CD14-positive monocyte (primary cell): ENCODE results near the gene TGIF2. TPM values are rescaled to one million over a fixed set of nuclear protein-coding genes. Genes with fewer than 3 reads are reported as not detected.

Experiments
- DNase-seq, 3 donors: peaks; one replicate each; pipeline ENCODE4 v3.0.0-alpha.2; 2011 to 2022
- H2AFZ ChIP-seq: 2 replicates; pipeline ENCODE4 v1.6.0; 2012; ENCODE audit warnings: mild to moderate bottlenecking, low read depth, low read length, inconsistent platforms; ENCODE audit not compliant: insufficient read depth, poor library complexity, severe bottlenecking
- H3K27ac ChIP-seq, 2 donors: 1 replicate in 1 of 2; 2 replicates in 1 of 2; pipeline ENCODE4 v1.5.1; 2012 to 2013; ENCODE audit warnings: low read length in 2 of 2, control low read depth in 1 of 2, inconsistent platforms in 1 of 2, low read depth in 1 of 2, mild to moderate bottlenecking in 1 of 2
- H3K27me3 ChIP-seq, 2 donors: one replicate each; pipeline versions ENCODE4 v1.6.0 to v1.6.1; 2011 to 2013; ENCODE audit warnings: low read length in 2 of 2; ENCODE audit not compliant: control insufficient read depth in 2 of 2, insufficient read depth in 2 of 2
- H3K36me3 ChIP-seq, 2 donors: replicated peaks in 1 of 2; 1 replicate in 1 of 2; 2 replicates in 1 of 2; pipeline versions ENCODE4 v1.5.1 to v1.6.1; 2012 to 2013; ENCODE audit warnings: low read length in 2 of 2, control low read depth in 1 of 2, inconsistent platforms in 1 of 2, mild to moderate bottlenecking in 1 of 2; ENCODE audit not compliant: insufficient read depth in 2 of 2, control insufficient read depth in 1 of 2
- H3K4me1 ChIP-seq, 2 donors: 1 replicate in 1 of 2; 2 replicates in 1 of 2; pipeline versions ENCODE4 v1.5.1 to v1.6.1; 2012 to 2013; ENCODE audit warnings: low read length in 2 of 2, control low read depth in 1 of 2, inconsistent platforms in 1 of 2, mild to moderate bottlenecking in 1 of 2, moderate library complexity in 1 of 2; ENCODE audit not compliant: insufficient read depth in 2 of 2, control insufficient read depth in 1 of 2
- H3K4me2 ChIP-seq: replicated peaks from 2 replicates; pipeline ENCODE3; 2012; ENCODE audit warnings: low read length, moderate library complexity, mild to moderate bottlenecking; ENCODE audit not compliant: poor library complexity, severe bottlenecking; ENCODE audit errors: extremely low read depth
- H3K4me3 ChIP-seq, 3 experiments: fragments of 200-600 bp in 1 of 3; sonication (generic) in 1 of 3; replicated peaks in 1 of 3; 1 replicate in 2 of 3; 2 replicates in 1 of 3; pipeline ENCODE4 v1.5.1; 2011 to 2013; ENCODE audit warnings: low read length in 3 of 3, mild to moderate bottlenecking in 3 of 3, control low read depth in 2 of 3, low read depth in 2 of 3, inconsistent platforms in 1 of 3, moderate library complexity in 1 of 3
- H3K79me2 ChIP-seq: 2 replicates; pipeline ENCODE4 v1.6.0; 2012; ENCODE audit warnings: mild to moderate bottlenecking, control low read depth, inconsistent platforms, low read length, moderate library complexity; ENCODE audit not compliant: insufficient read depth
- H3K9ac ChIP-seq: 2 replicates; pipeline ENCODE4 v1.6.0; 2017; ENCODE audit warnings: low read length, mild to moderate bottlenecking; ENCODE audit not compliant: insufficient read depth, poor library complexity, severe bottlenecking
- H3K9me3 ChIP-seq, 2 donors: replicated peaks in 1 of 2; 1 replicate in 1 of 2; 2 replicates in 1 of 2; pipeline versions ENCODE4 v1.5.1 to v1.6.1; 2012 to 2013; ENCODE audit warnings: low read length in 2 of 2, control low read depth in 1 of 2; ENCODE audit not compliant: control insufficient read depth in 1 of 2, insufficient read depth in 1 of 2
- H4K20me1 ChIP-seq: 2 replicates; pipeline ENCODE4 v1.6.0; 2012; ENCODE audit warnings: mild to moderate bottlenecking, low read length, control low read depth, moderate library complexity; ENCODE audit not compliant: insufficient read depth
- H3K27ac Mint-ChIP-seq, 7 donors: one replicate each; pipeline ENCODE4 v1.8.0; 2020; ENCODE audit warnings: mild to moderate bottlenecking in 7 of 7, mixed read lengths in 7 of 7, moderate library complexity in 6 of 7, inconsistent platforms in 2 of 7
- H3K27me3 Mint-ChIP-seq, 3 donors: one replicate each; pipeline ENCODE4 v1.8.0; 2021 to 2022; ENCODE audit warnings: low read depth in 3 of 3, mild to moderate bottlenecking in 3 of 3, mixed read lengths in 3 of 3, moderate library complexity in 3 of 3, inconsistent platforms in 1 of 3
- H3K36me3 Mint-ChIP-seq, 2 donors: one replicate each; pipeline ENCODE4 v1.8.0; 2020; ENCODE audit warnings: mixed read lengths in 2 of 2, inconsistent platforms in 1 of 2, mild to moderate bottlenecking in 1 of 2
- H3K4me1 Mint-ChIP-seq: one replicate; pipeline ENCODE4 v1.8.0; 2020; ENCODE audit warnings: mild to moderate bottlenecking, mixed read lengths
- H3K4me3 Mint-ChIP-seq, 2 donors: one replicate each; pipeline ENCODE4 v1.8.0; 2020; ENCODE audit warnings: mild to moderate bottlenecking in 2 of 2, mixed read lengths in 2 of 2, moderate library complexity in 1 of 2
- H3K9me3 Mint-ChIP-seq, 7 donors: one replicate each; pipeline ENCODE4 v1.8.0; 2020 to 2022; ENCODE audit warnings: mixed read lengths in 7 of 7, mild to moderate bottlenecking in 6 of 7, moderate library complexity in 6 of 7, inconsistent platforms in 2 of 7
- WGBS: methylation state at CpG from one replicate; pipeline ENCODE4 v1.1.5; 2013; ENCODE audit warnings: missing lambda C conversion rate; ENCODE audit not compliant: insufficient coverage; 5-methylcytosine and 5-hydroxymethylcytosine counted together
- intact Hi-C, 2 donors: fragments of 100-400 bp; cut with micrococcal nuclease; formaldehyde crosslinking; loops; one replicate each; pipeline versions ENCODE4 v1.15.0 to v1.15.1; 2023
- polyA plus RNA-seq, 3 donors: library from polyadenylated mRNA; depleted of rRNA in 1 of 3; unstranded in 2 of 3; stranded (reverse) in 1 of 3; fragments of 300-500 nt in 2 of 3; fragments of >200 nt in 1 of 3; fragmentation: Illumina TruSeq in 2 of 3; gene quantifications; 1 replicate in 2 of 3; 2 replicates in 1 of 3; pipeline ENCODE4 v1.2.3, GENCODE V29; 2012 to 2021
- TF ChIP-seq, protein P1 (sequence below): fragments of 200-600 bp; IDR thresholded peaks from one replicate; pipeline ENCODE4 v1.8.0; 2022; ENCODE audit warnings: antibody characterized with exemption, mild to moderate bottlenecking

The TGIF2 gene
- polyA plus RNA-seq, 3 donors: 11.0 to 15.9 (median 12.2) TPM

GRCh38 chr20:36576081-36576445 is 2.7 kb downstream of the TGIF2 start:
- intact Hi-C loops: no loop called here
- H3K9ac ChIP-seq: no peak overlapping the region
- peaks cover 34% of the 10 kb centered on the region for H3K4me1 Mint-ChIP-seq

GRCh38 chr20:36578356-36579041 is 5.1 kb downstream of the TGIF2 start:
- TF ChIP-seq, protein P1, sequence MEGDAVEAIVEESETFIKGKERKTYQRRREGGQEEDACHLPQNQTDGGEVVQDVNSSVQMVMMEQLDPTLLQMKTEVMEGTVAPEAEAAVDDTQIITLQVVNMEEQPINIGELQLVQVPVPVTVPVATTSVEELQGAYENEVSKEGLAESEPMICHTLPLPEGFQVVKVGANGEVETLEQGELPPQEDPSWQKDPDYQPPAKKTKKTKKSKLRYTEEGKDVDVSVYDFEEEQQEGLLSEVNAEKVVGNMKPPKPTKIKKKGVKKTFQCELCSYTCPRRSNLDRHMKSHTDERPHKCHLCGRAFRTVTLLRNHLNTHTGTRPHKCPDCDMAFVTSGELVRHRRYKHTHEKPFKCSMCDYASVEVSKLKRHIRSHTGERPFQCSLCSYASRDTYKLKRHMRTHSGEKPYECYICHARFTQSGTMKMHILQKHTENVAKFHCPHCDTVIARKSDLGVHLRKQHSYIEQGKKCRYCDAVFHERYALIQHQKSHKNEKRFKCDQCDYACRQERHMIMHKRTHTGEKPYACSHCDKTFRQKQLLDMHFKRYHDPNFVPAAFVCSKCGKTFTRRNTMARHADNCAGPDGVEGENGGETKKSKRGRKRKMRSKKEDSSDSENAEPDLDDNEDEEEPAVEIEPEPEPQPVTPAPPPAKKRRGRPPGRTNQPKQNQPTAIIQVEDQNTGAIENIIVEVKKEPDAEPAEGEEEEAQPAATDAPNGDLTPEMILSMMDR: no peak
- Mint-ChIP-seq H3K36me3 (peaks cover 45 to 61% of the 10 kb centered on the region in 2 donors), H3K27ac (peak overlapping the region in 1 of 7 donors; percentile 30), H3K4me1 (peaks cover 19% of the 10 kb centered on the region), H3K27me3 (no peaks in the 10 kb centered on the region), H3K4me3 (no peak overlapping the region), H3K9me3 (no peaks in the 10 kb centered on the region)
- Histone ChIP-seq H3K9ac (no peak overlapping the region), H3K79me2 (peaks cover 46% of the 10 kb centered on the region), H3K27me3 (no peaks in the 10 kb centered on the region), H3K4me1 (peaks cover 16 to 19% of the 10 kb centered on the region in 2 donors), H4K20me1 (peaks cover 65% of the 10 kb centered on the region), H3K4me2 (no peak overlapping the region), H3K36me3 (peaks cover 41 to 55% of the 10 kb centered on the region in 2 donors), H3K27ac (no peak overlapping the region), H3K9me3 (no peaks in the 10 kb centered on the region), H3K4me3 (no peak overlapping the region), H2AFZ (no peak overlapping the region)
- intact Hi-C loops: no loop called here
- WGBS: 95% methylated on average over 8 of the region's 15 CpGs
- DNase-seq: no peak

More at GRCh38 chr20:36576081-36576445, 2.7 kb downstream of the TGIF2 start:
- DNase-seq: no peak
- WGBS: 25% methylated on average over 1 of the region's 1 CpG
- peaks cover 26 to 30% of the 10 kb centered on the region in 2 donors for H3K4me1 ChIP-seq
- no peak overlapping the region for H3K27ac ChIP-seq
- H3K4me3 ChIP-seq: no peak overlapping the region
- H3K4me3 Mint-ChIP-seq: peak overlapping the region in 1 of 2 donors; percentile 98
- no peak overlapping the region for H3K27ac Mint-ChIP-seq
- H3K27me3 Mint-ChIP-seq: peaks cover 6 to 12% (median 6%) of the 10 kb centered on the region in 3 donors
- H3K27me3 ChIP-seq: peaks cover 0 to 3% of the 10 kb centered on the region in 2 donors
- H3K36me3 Mint-ChIP-seq: peaks cover 27 to 38% of the 10 kb centered on the region in 2 donors
- H4K20me1 ChIP-seq: peaks cover 54% of the 10 kb centered on the region
- H3K4me2 ChIP-seq: no peak overlapping the region
- H2AFZ ChIP-seq: no peak overlapping the region
- H3K79me2 ChIP-seq: peaks cover 46% of the 10 kb centered on the region
- H3K9me3 ChIP-seq: no peaks in the 10 kb centered on the region
- peaks cover 23 to 33% of the 10 kb centered on the region in 2 donors for H3K36me3 ChIP-seq
- TF ChIP-seq, protein P1: no peak
- no peaks in the 10 kb centered on the region for H3K9me3 Mint-ChIP-seq
